Measurements from ENCODE around the gene DNAH17.

GRCh38 chr17:78617511-78618061 is 40.4 kb upstream of the DNAH17 start:
- TF ChIP-seq POLR2AphosphoS5 (IDR thresholded peaks at IDR 0.05), result no peak
- TF ChIP-seq CTCF (IDR thresholded peaks at IDR 0.05), result no peak
- TF ChIP-seq POLR2A (IDR thresholded peaks at IDR 0.05), result no peak
- TF ChIP-seq EP300 (IDR thresholded peaks at IDR 0.05; ENCODE audit: low read depth), result no peak

Data from transverse colon (tissue), 4 donors.